ENCODE measurements around the gene NKD1.

NKD1 gene

GRCh38 chr16:50515218-50515617 lies 33.0 kb upstream of the NKD1 start:
- Mint-ChIP-seq H3K27ac (no peak overlapping the region), H3K27me3 (no peaks in the 10 kb centered on the region), H3K4me1 (ENCODE audit: low read depth) (no peaks in the 10 kb centered on the region), H3K9me3 (ENCODE audit: low read depth) (peaks cover 31% of the 10 kb centered on the region), H3K4me3 (no peak overlapping the region), H3K36me3 (peaks cover 16% of the 10 kb centered on the region)

GRCh38 chr16:50516401-50516800 lies 31.8 kb upstream of the NKD1 start:
- Mint-ChIP-seq H3K9me3 (ENCODE audit: low read depth) (peaks cover 31% of the 10 kb centered on the region), H3K4me3 (no peak overlapping the region), H3K27ac (no peak overlapping the region), H3K27me3 (no peaks in the 10 kb centered on the region), H3K4me1 (ENCODE audit: low read depth) (no peaks in the 10 kb centered on the region), H3K36me3 (peaks cover 16% of the 10 kb centered on the region)

GRCh38 chr16:50516890-50517289 lies 31.3 kb upstream of the NKD1 start:
- Mint-ChIP-seq H3K4me1 (ENCODE audit: low read depth) (no peaks in the 10 kb centered on the region), H3K4me3 (no peak overlapping the region), H3K27ac (no peak overlapping the region), H3K27me3 (no peaks in the 10 kb centered on the region), H3K36me3 (peaks cover 16% of the 10 kb centered on the region), H3K9me3 (ENCODE audit: low read depth) (peaks cover 28% of the 10 kb centered on the region)

- peaks cover 16% of the 10 kb centered on the region for H3K36me3 Mint-ChIP-seq
- H3K4me1 Mint-ChIP-seq (ENCODE audit: low read depth): no peaks in the 10 kb centered on the region
- H3K4me3 Mint-ChIP-seq: no peak overlapping the region
- no peaks in the 10 kb centered on the region for H3K27me3 Mint-ChIP-seq
- H3K27ac Mint-ChIP-seq: no peak overlapping the region
- peaks cover 21% of the 10 kb centered on the region for H3K9me3 Mint-ChIP-seq (ENCODE audit: low read depth)
Measured at GRCh38 chr16:50517450-50518252, 30.5 kb upstream of the NKD1 start.

- Mint-ChIP-seq H3K4me1 (ENCODE audit: low read depth) (no peaks in the 10 kb centered on the region), H3K36me3 (peaks cover 16% of the 10 kb centered on the region), H3K4me3 (no peak overlapping the region), H3K27me3 (no peaks in the 10 kb centered on the region), H3K27ac (no peak overlapping the region), H3K9me3 (ENCODE audit: low read depth) (peaks cover 21% of the 10 kb centered on the region)
Measured at GRCh38 chr16:50519001-50519400, 29.2 kb upstream of the NKD1 start.

GRCh38 chr16:50519602-50520001 lies 28.6 kb upstream of the NKD1 start:
- H3K36me3 Mint-ChIP-seq: peaks cover 16% of the 10 kb centered on the region
- H3K27me3 Mint-ChIP-seq: no peaks in the 10 kb centered on the region
- H3K4me1 Mint-ChIP-seq (ENCODE audit: low read depth): no peaks in the 10 kb centered on the region
- no peak overlapping the region for H3K27ac Mint-ChIP-seq
- peaks cover 21% of the 10 kb centered on the region for H3K9me3 Mint-ChIP-seq (ENCODE audit: low read depth)
- no peak overlapping the region for H3K4me3 Mint-ChIP-seq

- Mint-ChIP-seq H3K27ac (no peak overlapping the region), H3K4me3 (no peak overlapping the region), H3K9me3 (ENCODE audit: low read depth) (peaks cover 14% of the 10 kb centered on the region), H3K36me3 (peaks cover 9% of the 10 kb centered on the region), H3K4me1 (ENCODE audit: low read depth) (no peaks in the 10 kb centered on the region), H3K27me3 (no peaks in the 10 kb centered on the region)
Measured at GRCh38 chr16:50520451-50521245, 27.5 kb upstream of the NKD1 start.

GRCh38 chr16:50521246-50521900 lies 26.8 kb upstream of the NKD1 start:
- H3K36me3 Mint-ChIP-seq: peaks cover 7% of the 10 kb centered on the region

GRCh38 chr16:50522324-50522723 lies 25.9 kb upstream of the NKD1 start:
- Mint-ChIP-seq H3K4me3 (no peak overlapping the region), H3K9me3 (ENCODE audit: low read depth) (no peaks in the 10 kb centered on the region), H3K4me1 (ENCODE audit: low read depth) (no peaks in the 10 kb centered on the region), H3K36me3 (no peaks in the 10 kb centered on the region), H3K27me3 (no peaks in the 10 kb centered on the region), H3K27ac (no peak overlapping the region)

More at GRCh38 chr16:50521246-50521900, 26.8 kb upstream of the NKD1 start:
- Mint-ChIP-seq H3K9me3 (ENCODE audit: low read depth) (peaks cover 9% of the 10 kb centered on the region), H3K27ac (no peak overlapping the region), H3K4me1 (ENCODE audit: low read depth) (no peaks in the 10 kb centered on the region), H3K27me3 (no peaks in the 10 kb centered on the region), H3K4me3 (no peak overlapping the region)

GRCh38 chr16:50523710-50524109 lies 24.5 kb upstream of the NKD1 start:
- no peak overlapping the region for H3K4me3 Mint-ChIP-seq
- no peaks in the 10 kb centered on the region for H3K36me3 Mint-ChIP-seq
- H3K27ac Mint-ChIP-seq: no peak overlapping the region
- H3K27me3 Mint-ChIP-seq: no peaks in the 10 kb centered on the region
- no peaks in the 10 kb centered on the region for H3K4me1 Mint-ChIP-seq (ENCODE audit: low read depth)
- no peaks in the 10 kb centered on the region for H3K9me3 Mint-ChIP-seq (ENCODE audit: low read depth)

- Mint-ChIP-seq H3K9me3 (ENCODE audit: low read depth) (peaks cover 5% of the 10 kb centered on the region), H3K27me3 (no peaks in the 10 kb centered on the region), H3K36me3 (peaks cover under 1% of the 10 kb centered on the region), H3K27ac (no peak overlapping the region), H3K4me1 (ENCODE audit: low read depth) (no peaks in the 10 kb centered on the region), H3K4me3 (no peak overlapping the region)
Measured at GRCh38 chr16:50525262-50525661, 22.9 kb upstream of the NKD1 start.

GRCh38 chr16:50525716-50526115 lies 22.5 kb upstream of the NKD1 start:
- Mint-ChIP-seq H3K36me3 (peaks cover 2% of the 10 kb centered on the region), H3K27me3 (no peaks in the 10 kb centered on the region), H3K9me3 (ENCODE audit: low read depth) (peaks cover 6% of the 10 kb centered on the region), H3K4me1 (ENCODE audit: low read depth) (no peaks in the 10 kb centered on the region), H3K27ac (no peak overlapping the region), H3K4me3 (no peak overlapping the region)

- H3K27ac Mint-ChIP-seq: no peak overlapping the region
- H3K9me3 Mint-ChIP-seq (ENCODE audit: low read depth): peaks cover 6% of the 10 kb centered on the region
- no peak overlapping the region for H3K4me3 Mint-ChIP-seq
- no peaks in the 10 kb centered on the region for H3K4me1 Mint-ChIP-seq (ENCODE audit: low read depth)
- no peaks in the 10 kb centered on the region for H3K27me3 Mint-ChIP-seq
- H3K36me3 Mint-ChIP-seq: peaks cover 2% of the 10 kb centered on the region
Measured at GRCh38 chr16:50526249-50526648, 21.9 kb upstream of the NKD1 start.

GRCh38 chr16:50526796-50527195 lies 21.4 kb upstream of the NKD1 start:
- Mint-ChIP-seq H3K4me1 (ENCODE audit: low read depth) (no peaks in the 10 kb centered on the region), H3K9me3 (ENCODE audit: low read depth) (peaks cover 6% of the 10 kb centered on the region), H3K27ac (no peak overlapping the region), H3K4me3 (no peak overlapping the region), H3K27me3 (no peaks in the 10 kb centered on the region), H3K36me3 (peaks cover 2% of the 10 kb centered on the region)

GRCh38 chr16:50528820-50529219 lies 19.4 kb upstream of the NKD1 start:
- Mint-ChIP-seq H3K4me3 (no peak overlapping the region), H3K4me1 (ENCODE audit: low read depth) (no peaks in the 10 kb centered on the region), H3K27ac (no peak overlapping the region), H3K36me3 (peaks cover 2% of the 10 kb centered on the region), H3K27me3 (no peaks in the 10 kb centered on the region), H3K9me3 (ENCODE audit: low read depth) (peaks cover 6% of the 10 kb centered on the region)
